Measurements from ENCODE around the gene INSIG1.

INSIG1 gene

DNA sequence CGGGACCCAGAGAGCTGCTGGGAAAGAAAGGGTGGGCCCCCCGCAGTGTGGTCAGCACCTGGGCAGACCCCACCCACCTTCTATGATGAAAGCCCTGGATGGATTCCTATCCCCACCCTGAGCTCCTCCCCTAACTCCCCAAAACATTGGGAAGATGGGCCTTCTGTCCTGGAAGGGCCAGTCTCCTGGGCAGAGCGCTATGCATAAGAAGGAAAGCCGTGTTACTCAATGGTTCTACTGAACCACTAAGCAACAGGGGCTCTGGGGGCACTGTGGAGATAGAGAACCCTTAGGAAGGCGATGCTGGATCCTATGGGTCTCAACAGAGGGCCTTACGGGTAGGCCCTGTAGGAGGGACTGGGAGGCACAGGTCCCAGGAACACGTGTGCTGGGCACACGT lies 30.7 kb upstream of the INSIG1 start:
- DNase-seq, result no peak

DNA sequence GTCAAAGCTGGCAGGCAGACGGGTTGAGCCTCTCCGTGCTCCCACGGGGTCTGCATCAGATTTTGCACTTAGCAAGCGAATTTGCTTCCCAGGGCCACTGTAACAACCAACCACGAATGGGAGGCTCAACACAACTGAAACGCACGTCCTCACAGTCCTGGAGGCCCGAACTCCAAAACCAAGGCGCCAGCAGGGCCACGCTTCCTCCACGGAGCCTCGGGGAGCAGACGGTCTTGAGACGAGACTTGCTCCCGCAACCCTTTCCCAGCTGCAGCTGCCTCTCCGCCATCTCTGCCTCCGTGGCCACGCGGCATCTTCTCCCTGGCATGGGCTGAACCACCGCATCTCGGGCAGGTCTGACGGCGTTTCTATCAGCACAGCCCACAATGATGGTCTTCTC lies 30.2 kb upstream of the INSIG1 start:
- DNase-seq, result no peak

DNA sequence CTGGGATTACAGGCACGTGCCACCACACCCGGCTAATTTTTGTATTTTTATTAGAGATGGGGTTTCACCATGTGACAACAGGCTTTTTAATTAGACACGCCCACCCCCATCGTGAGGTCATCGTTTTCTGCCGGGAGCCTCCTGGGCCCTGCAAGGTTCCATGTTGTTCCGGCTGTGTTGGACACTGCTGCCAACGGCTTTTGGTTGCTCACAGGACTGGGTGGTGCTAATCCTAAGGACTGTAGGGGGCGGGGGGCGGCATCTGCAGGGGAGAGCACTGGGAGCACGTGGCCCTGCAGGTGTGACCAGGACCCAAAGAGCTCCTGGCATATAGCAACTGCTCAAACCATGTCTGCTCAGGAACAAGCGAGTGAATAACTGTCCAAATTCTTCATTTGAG lies 29.5 kb upstream of the INSIG1 start:
- DNase-seq, result no peak

DNA sequence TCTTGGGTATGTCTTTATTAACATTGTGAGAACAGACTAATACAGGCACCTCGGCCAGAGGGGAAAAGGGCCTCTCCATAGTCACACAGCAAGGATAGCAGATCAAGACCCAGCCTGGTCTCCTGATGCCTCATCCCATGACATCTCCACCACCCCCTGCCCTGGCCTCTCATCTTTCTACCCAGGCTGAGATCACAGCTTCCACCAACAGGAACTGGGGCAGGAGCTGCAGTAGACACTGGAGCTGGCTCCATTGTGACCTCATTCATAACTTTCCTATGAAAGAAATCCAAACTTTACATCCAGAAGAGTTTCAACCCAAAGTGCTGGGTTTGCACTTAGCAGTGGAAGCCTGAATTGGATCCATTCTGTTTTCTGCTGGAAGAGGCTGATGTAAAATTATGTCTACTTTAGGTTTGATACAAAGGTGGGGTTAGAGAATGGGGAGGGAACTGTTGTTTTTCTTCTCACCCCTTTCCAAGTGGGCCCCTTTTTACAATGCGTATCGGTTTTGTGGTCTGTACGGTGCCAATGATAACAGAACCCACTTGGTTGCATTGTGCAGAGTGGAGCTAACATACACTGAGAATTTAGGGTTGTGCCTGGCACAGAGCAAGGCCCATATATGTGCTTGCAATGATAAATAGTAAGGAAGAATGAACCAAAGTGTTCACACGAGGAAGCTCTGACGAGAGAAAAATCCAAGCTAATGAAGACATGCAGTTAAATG lies 28.6 kb upstream of the INSIG1 start:
- DNase-seq, result no peak

DNA sequence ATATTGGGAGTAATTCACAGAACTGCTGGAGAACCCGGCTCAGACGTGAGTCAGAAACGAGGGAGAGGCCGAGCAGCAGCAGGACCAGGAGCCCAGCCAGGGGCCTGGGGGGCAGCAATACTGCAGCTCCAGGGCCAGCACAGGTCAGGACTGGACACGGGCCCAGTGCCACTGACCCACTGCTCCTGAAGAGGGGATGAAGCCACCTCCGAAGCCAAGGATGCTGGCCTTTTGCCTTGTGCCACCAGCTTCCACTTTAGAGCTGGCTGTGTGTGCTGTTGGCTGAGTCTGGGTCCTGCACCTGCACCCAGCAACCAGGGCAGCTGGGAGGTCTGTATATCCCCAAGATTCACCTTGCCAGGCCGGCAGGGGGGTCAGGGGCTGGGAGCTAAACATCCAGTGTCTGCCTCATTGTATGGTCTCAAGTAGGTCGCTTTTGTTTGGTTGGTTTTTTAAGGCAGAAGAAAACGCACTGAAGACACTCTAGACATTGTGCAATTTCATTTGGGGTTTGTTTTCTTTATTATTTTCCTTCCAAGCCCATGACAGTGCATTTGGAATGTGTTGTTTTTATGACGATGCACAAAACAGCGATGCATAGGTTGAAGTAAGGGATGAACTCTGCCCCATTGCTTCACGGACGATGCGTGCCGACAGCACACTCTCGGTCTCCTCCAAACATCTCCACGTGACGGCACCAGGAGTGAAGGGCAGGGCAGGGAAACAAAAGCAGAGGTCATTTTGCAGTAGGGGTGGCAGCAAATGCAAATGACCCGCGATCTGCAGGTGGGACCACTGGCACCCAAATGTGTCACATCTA lies 27.7 kb upstream of the INSIG1 start:
- no peak for DNase-seq

DNA sequence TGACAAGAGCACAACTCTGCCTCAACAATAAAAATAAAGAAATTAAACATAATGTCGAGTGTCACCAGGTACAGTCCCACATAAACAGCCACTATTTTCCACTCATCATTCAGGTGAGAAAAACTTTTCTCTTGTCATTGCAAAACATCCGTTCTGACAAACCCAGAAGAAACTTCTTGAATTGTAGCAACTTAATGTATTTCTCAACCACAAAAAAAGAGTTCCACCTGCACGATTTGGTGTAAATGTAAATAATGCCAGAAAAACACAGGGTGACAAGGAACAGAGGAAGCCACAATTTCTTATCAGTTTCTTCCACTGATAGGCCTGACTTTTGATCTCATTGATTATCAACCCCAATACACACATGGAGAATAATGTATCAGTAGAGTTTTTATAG lies 26.8 kb upstream of the INSIG1 start:
- no peak for DNase-seq

DNA sequence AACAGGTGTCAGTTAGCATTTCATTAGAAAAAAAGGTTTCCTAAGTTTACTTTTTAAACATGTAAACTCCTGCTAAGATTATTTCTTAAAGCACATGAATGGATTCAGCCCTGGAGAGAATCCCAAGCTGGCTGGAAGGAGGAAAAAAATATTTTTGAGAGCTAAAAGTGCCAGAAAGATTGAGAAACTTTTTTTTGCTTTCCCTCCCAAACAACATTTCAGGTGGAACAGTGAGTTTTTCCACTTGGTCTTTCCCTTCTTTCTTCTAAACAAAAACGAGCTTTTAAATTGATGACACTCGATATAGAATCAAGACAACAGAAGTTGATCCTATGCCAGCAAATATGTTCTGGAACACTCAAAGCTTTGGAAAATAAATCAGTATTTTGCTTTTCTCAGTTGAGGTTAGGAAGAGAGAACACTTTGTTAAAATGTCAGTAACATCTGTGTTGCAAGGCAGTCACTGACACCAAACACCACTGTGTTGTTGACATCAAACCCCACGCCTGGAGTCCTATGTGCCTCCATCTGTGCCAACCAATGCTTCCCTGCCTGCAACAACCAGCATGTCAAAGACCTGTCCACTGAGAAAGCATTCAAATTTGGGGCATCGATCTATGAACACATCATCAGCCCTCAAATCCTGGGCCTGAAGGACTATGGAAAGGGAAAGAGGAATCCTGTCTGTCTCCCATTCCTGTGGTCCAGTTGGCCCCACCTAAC lies 22.9 kb upstream of the INSIG1 start:
- DNase-seq, result no peak

DNA sequence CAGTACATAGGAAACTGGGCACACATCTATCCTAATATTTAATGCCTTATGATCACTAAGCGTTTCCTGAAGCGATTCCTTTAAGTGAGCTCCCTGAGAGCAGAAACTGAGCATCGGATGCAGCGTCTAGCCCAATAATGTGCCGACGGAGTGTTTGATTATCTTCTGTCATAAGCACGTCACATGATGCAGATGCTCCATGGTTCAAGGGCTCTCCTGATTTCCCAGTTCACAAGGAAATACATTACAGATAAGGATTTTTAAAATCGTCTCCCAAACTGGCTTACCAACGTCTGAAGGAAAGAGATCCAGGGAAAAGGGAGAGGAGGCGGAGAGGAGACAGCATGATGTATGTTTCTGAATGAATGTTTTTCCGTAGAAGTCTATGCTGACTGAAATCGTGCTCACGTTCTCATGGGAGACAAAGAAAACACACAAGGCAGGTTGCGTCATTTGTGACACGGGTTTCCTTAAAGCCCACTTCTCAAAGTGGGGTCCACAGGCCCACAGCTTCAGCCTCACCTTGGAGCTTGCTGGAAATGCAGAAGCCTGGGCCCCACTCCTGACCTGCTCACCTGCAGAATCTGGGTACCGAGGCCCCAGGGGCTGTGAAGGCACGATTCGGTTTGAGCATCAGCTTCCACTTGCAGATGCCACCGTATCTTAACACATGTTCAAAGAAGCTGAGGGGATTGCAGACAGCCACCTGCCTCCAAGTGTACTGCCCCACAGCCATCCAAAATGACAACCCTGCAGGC lies 21.5 kb upstream of the INSIG1 start:
- DNase-seq, result no peak

DNA sequence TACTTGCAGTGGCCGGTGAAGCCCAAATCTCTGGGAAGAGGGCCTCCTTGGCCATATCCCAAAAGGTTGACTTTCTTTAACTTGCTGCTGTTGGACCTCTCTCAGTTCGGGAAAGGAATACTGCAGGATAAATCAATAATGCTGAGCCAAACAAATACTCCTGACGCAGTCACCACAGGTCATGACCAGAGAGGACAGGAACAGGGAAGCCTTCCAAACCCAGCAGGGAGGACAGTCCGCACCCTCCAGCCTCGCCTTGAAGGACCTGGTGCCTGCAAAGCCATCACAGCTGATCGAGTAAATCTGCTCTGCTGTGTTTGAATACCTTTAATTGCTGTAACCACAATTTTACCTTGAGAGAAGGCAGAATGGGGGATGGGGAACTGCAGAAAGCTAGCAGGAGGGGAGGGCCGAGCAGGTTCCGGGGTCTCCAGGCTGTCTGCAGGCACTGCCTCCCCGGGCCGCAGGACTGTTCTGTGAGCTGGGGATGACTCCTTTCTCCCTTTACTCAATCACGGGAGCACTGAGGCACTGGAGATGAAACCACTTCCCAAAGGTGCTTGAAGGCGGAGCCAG lies 20.8 kb upstream of the INSIG1 start:
- DNase-seq, result no peak

DNA sequence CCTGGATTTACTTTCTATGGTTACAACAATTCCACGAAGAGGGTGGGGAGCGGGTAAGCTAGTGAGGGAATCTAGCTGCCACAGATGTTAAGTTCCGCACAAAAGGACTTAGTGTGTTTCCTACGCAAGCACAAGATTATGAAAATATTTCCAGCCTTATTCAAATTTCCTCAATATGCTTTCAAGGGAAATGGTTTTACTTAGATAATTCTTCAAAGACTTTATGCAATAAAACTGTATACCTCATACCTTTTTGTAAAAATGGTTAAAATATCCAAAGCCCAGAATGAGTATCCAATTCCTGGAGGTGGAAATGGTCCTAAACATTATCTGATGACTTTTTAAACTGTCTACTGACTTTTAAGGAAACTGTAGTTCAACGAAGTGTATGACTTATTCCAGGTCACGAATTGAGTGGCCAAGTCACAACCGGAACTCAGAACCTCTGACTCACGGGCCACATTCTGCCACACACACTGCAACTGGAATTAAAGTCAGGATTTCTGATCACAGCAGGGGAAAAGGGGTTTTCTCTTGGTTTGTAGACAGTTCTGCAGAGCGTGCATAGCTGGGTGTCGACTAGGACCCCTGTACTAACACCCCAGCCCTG lies 20.2 kb upstream of the INSIG1 start:
- DNase-seq, result no peak

DNA sequence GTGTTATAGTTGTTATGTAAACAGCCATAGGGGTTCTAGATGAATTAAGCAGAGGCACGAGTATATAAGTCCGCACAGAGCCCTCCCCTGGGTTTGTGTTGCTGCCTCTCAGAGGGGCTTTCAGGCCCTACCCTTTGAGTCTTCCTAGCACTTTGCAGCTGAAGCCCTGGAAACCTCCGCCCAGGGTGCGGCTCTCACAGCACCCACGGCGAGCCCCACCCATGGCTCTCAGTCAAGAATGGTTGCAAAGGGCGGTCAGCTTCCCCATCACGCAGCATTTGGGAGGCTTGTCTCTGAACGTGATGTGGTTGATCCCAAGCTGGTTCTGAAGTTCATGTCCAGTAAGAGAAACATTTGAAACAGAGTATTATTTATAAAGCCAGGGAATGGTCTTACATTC lies 18.8 kb upstream of the INSIG1 start:
- DNase-seq, result no peak

DNA sequence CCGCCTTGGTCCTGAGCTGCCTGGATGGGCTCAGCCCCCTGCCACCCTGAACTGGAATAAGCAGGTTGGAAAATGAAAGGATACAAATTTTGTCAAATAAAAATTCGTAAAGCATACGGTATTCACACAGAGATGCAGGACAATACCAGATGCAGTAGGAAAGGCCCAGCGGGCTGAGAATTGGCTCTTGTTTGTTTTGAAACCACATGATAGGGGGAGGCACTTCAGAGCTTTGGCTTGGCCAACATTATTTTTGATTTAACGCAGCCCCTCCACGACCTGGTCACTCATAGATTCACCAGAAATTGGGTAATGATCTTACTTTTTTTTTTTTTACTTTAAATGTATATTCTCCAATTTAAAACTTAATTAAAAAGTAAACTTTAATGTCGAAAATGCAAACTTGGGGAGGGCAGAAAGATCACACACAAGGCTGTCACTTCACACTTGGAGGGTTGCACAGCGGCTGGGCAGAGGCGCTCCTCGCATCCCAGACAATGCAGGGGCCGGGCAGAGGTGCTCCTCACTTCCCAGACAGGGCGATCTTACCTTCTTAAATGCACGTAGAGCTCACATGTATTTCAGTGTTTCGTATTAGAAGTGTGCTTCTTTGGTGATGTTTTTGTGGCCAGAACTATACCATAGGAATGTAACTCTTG lies 17.8 kb upstream of the INSIG1 start:
- DNase-seq, result no peak

DNA sequence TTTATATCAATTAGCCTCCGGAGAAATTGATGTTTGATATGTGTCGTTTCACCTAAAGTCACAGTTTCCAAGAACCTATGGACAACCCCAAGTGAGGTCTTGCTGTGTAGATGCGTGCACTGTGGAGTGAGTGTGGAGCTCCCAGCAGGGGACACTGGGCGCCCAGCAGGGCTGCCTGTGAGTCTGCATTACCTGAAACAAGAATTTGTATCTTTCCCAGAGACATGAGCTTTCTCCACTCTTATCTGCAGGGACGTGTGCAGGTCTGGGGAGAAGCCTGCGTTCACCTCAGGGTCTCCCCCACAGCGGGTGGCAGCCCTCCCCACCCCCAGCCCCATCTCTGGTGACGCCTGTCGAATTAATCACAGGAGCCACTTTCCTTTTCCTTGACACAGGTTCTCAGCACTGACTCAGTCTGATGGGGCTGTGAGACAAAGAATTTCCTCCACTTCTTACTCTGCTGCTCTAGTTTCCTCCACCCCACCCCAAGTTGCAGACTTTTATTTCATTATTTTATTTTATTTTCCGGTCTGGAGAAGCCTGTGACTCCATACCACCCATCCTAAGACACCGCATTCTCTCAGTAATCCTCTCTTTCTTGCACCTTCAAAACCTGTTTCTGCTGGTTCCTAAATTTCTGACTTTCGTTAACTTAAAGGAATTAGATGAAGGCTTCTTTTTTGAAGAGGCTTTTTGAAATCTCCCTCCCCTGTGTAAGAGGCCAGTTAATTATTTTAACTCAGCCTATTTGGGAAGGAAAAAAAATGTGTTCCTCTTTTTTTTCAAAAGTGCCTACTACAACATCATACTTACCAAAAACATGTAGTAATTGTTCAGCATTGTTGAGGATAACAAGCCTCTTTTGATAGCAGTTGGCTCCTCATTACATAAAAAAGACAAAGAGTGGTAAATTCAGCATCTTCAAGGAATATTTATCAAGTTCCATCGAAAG lies 17.0 kb upstream of the INSIG1 start:
- no peak for DNase-seq

DNA sequence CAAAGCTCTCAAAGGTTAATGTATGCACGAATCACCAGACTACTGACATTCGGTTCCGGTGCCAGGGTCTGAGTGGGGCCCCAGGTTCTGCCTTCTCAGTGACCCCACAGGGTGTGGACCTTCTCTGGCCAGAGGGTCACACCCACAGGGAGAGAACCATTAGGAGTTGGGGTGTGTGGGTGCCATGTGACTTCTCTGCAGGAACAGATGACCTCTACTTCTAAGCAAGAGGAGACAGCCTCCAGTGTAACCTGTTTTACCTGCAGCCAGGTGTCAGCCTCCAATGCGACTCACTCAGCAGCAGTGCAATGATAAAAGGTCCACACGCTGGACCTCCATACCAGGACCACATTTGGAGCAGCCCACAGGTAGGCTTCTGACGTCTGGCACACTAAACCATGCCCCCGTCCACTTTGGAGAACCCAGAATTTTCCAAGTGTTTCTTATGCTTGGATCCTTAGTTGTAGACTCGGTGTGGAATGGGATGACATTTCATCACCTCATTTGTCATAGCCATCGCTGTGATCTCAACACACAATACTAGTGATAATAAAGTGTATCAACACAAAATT lies 16.2 kb upstream of the INSIG1 start:
- no peak for DNase-seq

DNA sequence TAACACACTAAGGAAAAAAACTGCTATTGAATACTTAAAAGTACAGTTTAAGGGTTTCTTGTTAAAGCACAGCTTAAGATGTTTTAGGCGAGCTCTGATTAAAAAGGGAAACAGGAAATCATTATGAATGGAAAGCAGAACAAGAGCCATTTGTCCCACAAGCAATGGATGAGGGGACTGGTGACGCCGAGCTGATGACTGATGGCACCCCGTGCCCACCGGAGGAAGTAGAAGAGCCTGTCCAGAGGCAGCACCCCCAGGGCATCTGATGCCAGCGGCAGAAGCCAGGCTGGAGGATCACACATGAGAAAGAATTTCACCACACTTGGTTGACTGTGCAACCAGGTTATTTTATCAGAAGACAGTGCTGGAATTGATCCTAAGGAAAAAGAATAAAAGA lies 15.0 kb upstream of the INSIG1 start:
- DNase-seq, result no peak

DNA sequence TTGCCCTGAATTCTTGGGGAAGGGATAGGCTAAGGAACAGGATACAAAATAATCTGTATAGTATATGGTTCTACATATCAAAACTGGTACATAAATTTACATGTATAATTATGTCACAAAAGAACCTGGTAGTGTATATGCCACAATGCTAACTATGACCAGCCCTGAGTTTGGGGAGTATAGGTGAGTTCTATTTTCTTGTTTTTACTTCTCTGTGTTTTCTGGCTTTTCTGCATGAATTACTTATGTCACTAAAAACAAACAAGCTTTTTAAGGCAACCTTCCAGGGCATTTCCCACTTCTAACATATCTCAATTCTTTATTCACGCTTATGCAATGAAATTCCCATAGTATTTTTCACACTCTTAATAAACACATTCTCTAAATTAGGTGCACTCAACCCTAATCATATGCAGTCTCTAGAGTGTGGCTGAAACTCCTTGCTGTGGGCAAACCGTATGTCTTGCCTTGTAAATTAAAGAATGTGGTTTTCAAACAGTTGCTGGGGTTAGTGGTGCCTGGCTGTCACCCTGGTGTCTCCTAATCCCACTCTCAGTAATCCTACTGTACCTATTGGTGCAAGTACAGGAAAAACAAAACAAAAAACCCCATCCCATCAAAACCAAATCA lies 14.0 kb upstream of the INSIG1 start:
- DNase-seq, result no peak

DNA sequence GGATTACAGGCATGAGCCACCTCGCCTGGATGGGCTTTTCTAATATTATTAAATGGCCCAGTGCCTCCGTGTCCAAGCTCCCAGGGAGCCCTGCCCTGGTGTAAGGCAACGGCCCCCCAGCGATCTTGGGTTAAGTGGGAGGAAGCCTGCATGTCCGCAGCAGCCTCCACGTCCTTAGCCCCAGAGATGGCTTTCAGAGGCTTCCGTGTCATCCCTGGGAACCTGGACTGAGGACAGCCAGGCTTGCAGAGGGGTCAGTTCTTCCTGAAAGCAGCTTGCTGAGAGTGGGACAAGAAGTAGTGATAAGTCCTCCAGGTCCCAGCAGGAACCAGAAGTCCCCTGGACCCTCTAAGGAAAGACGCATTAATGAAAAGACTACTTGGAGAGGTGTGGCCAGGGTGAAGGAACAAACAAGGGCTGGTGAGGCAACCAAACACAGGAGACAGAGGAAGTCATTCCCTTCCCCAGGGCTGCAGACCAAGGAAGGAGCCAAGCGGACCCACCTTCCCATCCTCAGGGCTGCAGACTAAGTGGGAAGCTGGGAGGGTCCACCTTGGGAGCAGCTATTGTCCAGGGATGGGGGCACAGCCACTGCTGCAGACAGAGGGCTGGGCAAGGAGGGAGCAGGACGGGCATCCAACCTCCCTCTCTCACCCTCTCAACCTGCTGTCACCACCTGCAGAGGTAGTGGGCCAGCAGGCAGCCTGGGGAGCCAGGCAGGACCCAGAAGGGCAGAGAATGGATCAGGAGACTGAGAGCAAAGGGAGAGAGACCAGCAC lies 13.0 kb upstream of the INSIG1 start:
- DNase-seq, result no peak

DNA sequence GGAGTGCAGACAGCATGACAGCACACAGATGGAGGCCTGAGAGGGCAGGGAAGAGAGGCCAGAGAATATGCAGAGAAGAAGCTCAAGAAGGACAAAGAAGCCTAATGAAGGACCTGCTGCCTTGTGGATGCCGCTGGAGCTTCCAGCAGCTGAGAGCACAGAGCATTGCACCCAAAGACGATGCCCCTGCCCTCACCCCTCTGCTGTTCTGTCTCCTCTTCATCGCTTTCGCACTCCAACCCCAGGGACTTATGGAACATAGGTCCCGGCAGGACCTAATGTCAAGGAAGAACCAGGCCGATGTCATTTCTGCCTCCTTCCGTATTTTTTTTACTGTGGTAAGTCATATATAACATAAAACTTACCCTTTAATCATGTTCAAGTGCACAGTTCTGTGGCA lies 12.3 kb upstream of the INSIG1 start:
- no peak for DNase-seq

DNA sequence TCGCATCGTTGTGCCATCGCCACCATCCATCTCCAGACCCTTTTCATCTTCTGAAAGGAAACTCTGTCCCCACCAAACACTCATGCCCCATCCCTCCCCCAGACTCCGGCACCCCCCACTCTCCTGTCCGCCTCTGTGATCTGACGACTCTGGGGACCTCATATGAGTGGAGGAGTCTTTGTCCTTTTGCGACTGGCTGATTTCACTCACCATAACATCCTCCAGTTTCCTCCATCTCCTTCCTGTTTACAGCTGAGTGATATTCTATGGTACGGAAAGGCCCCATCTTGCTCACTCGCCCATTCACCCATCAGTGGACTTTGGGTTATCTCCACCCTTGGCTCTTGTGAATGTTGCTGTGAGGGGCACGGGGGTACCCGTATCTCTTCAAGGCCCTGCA lies 11.8 kb upstream of the INSIG1 start:
- DNase-seq, result no peak
